Gastrocnemius medialis (tissue), 4 donors: Measurements from ENCODE around the gene CACNA1G.

Source experiments
- POLR2A ChIP-seq, 2 donors: fragments of 450-650 bp; IDR thresholded peaks; one replicate each; pipeline ENCODE4 v1.6.1; 2017; ENCODE audit warnings: antibody characterized with exemption in 2 of 2, mild to moderate bottlenecking in 2 of 2, moderate library complexity in 2 of 2
- TF ChIP-seq, protein P1 (sequence below), 5 experiments: fragments of 450-650 bp in 3 of 5; fragments of 200-600 bp in 2 of 5; sonication (generic) in 2 of 5; IDR thresholded peaks in 4 of 5; conservative IDR thresholded peaks in 1 of 5; 1 replicate in 4 of 5; 2 replicates in 1 of 5; pipeline ENCODE4 v1.5.1; 2016 to 2019; ENCODE audit warnings: antibody characterized with exemption in 5 of 5, mild to moderate bottlenecking in 3 of 5, moderate library complexity in 3 of 5

DNA sequence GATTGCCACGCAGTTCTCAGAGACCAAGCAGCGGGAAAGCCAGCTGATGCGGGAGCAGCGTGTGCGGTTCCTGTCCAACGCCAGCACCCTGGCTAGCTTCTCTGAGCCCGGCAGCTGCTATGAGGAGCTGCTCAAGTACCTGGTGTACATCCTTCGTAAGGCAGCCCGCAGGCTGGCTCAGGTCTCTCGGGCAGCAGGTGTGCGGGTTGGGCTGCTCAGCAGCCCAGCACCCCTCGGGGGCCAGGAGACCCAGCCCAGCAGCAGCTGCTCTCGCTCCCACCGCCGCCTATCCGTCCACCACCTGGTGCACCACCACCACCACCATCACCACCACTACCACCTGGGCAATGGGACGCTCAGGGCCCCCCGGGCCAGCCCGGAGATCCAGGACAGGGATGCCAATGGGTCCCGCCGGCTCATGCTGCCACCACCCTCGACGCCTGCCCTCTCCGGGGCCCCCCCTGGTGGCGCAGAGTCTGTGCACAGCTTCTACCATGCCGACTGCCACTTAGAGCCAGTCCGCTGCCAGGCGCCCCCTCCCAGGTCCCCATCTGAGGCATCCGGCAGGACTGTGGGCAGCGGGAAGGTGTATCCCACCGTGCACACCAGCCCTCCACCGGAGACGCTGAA lies 15.2 kb downstream of the CACNA1G start:
- TF ChIP-seq, protein P1, sequence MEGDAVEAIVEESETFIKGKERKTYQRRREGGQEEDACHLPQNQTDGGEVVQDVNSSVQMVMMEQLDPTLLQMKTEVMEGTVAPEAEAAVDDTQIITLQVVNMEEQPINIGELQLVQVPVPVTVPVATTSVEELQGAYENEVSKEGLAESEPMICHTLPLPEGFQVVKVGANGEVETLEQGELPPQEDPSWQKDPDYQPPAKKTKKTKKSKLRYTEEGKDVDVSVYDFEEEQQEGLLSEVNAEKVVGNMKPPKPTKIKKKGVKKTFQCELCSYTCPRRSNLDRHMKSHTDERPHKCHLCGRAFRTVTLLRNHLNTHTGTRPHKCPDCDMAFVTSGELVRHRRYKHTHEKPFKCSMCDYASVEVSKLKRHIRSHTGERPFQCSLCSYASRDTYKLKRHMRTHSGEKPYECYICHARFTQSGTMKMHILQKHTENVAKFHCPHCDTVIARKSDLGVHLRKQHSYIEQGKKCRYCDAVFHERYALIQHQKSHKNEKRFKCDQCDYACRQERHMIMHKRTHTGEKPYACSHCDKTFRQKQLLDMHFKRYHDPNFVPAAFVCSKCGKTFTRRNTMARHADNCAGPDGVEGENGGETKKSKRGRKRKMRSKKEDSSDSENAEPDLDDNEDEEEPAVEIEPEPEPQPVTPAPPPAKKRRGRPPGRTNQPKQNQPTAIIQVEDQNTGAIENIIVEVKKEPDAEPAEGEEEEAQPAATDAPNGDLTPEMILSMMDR (IDR thresholded peaks at IDR 0.05 in 4 of 5, conservative IDR thresholded peaks at IDR 0.05 in 1 of 5) = no peak
- TF ChIP-seq POLR2A (IDR thresholded peaks at IDR 0.05) = no peak
